Right lobe of liver (tissue), 6 donors: ENCODE measurements around the gene OSCP1. TPM values are rescaled to one million over a fixed set of nuclear protein-coding genes. Genes with fewer than 3 reads are reported as not detected.

ENCODE experiments used
- ATAC-seq, 4 donors: fragments of 200-7000 bp; cut with Tn5 transposase; one replicate each; pipeline ENCODE4 v1.9.1; 2020; ENCODE audit warnings: mild to moderate bottlenecking in 4 of 4, moderate library complexity in 4 of 4
- DNase-seq, 3 donors: peaks; one replicate each; pipeline ENCODE4 v3.0.0-alpha.2; 2020
- H3K27ac ChIP-seq, 3 donors: fragments of 200-600 bp; one replicate each; pipeline ENCODE4 v1.8.0; 2022
- H3K27me3 ChIP-seq, 2 donors: fragments of 200-600 bp; one replicate each; pipeline ENCODE4 v1.8.0; 2022
- H3K36me3 ChIP-seq, 4 donors: fragments of 200-600 bp; sonication (generic) in 1 of 4; one replicate each; pipeline versions ENCODE4 v1.5.1 to v1.8.0; 2017 to 2022; ENCODE audit warnings: control low read depth in 1 of 4
- H3K4me1 ChIP-seq, 4 donors: fragments of 200-600 bp; sonication (generic) in 1 of 4; one replicate each; pipeline versions ENCODE4 v1.5.1 to v1.8.0; 2017 to 2022; ENCODE audit warnings: control low read depth in 1 of 4
- H3K4me3 ChIP-seq, 3 donors: fragments of 200-600 bp; one replicate each; pipeline ENCODE4 v1.8.0; 2022
- H3K9me3 ChIP-seq, 4 donors: fragments of 200-600 bp; sonication (generic) in 1 of 4; one replicate each; pipeline versions ENCODE4 v1.5.1 to v1.8.0; 2017 to 2022; ENCODE audit warnings: control low read depth in 1 of 4
- POLR2A ChIP-seq: fragments of 450-650 bp; IDR thresholded peaks from one replicate; pipeline ENCODE4 v1.6.1; 2017; ENCODE audit warnings: antibody characterized with exemption, mild to moderate bottlenecking
- WGBS: methylation state at CpG from one replicate; pipeline ENCODE4 v1.1.6; 2018; ENCODE audit warnings: low coverage, low lambda C conversion rate; ENCODE audit not compliant: insufficient coverage; ENCODE audit errors: missing lambda C conversion rate; 5-methylcytosine and 5-hydroxymethylcytosine counted together
- intact Hi-C, 2 donors: fragments of 100-400 bp; cut with DNase I; formaldehyde crosslinking; loops; one replicate each; pipeline versions ENCODE4 v1.11.2 to v1.14.1; 2022
- total RNA-seq, 6 experiments: library from RNA; depleted of rRNA in 2 of 6; stranded (reverse); fragments of >200 nt in 2 of 6; fragmentation: NEBNext Ultra II Directional in 3 of 6; extraction: Animal tissue kit (Norgen Biotek cat#: 25700) in 3 of 6; gene quantifications; one replicate each; pipeline versions ENCODE4 v1.1.0 to v1.2.4, GENCODE V29; 2016 to 2023
- TF ChIP-seq, protein P1 (sequence below), 4 donors: fragments of 200-600 bp in 3 of 4; fragments of 450-650 bp in 1 of 4; IDR thresholded peaks; one replicate each; pipeline versions ENCODE4 v1.5.1 to v1.8.0; 2016 to 2022; ENCODE audit warnings: antibody characterized with exemption in 4 of 4, mild to moderate bottlenecking in 2 of 4
- donor health status: DM: no; HTN: yes; CAD: no.
- donor health status: DM: no; HTN: no; CAD: no.
- donor health status: DM: no; HTN: no; CAD: no.
- donor health status: DM: no; HTN: yes; CAD: no.
- donor health status: DM: no; HTN: yes; CAD: no.

OSCP1 gene
- total RNA-seq, 6 experiments from 2014 or later: 0.40 to 4.9 (median 1.7) TPM

DNA sequence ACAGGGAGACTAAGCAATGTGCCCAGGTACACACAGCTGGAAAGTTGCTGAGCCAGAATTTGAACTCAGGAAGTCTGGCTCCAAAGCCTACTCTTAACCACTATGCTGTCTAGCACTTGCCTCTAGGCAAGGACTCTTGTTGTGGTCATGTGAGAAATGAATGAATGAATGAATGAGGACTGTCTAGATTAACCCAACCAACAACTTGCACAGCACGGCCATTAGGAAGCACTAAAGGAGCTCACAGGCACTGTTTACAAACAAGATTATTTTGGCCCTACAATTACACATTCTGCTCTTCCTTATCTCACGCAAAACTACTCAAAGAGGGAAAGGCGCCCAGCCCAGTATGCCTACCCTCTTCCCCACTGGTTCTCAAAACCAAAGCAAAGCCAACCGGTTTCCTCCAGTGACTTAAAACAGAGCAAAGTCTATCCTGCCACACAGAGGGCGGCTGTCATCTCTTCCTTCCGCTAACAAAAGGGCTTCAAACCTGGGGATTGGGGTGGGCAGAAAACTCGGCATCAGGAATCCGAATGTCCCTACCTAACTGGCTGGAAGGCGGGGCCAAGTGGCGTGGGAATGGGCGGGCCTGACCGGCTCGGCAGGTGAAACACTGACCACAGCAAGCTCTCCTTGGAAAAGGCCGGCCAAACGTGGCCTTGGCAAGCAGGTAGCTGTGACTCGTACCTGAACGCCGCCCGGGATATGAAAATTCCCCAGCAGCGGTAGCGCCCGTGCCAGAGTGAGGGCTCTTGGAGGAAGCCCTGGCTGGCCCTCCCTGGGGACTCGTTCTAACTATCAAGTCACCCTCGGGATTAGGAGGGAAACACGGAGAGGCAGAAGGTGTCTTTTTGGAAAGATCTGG is 65.5 kb downstream of the OSCP1 start:
- peak; percentile 73 for TF ChIP-seq POLR2A
- TF ChIP-seq, protein P1, sequence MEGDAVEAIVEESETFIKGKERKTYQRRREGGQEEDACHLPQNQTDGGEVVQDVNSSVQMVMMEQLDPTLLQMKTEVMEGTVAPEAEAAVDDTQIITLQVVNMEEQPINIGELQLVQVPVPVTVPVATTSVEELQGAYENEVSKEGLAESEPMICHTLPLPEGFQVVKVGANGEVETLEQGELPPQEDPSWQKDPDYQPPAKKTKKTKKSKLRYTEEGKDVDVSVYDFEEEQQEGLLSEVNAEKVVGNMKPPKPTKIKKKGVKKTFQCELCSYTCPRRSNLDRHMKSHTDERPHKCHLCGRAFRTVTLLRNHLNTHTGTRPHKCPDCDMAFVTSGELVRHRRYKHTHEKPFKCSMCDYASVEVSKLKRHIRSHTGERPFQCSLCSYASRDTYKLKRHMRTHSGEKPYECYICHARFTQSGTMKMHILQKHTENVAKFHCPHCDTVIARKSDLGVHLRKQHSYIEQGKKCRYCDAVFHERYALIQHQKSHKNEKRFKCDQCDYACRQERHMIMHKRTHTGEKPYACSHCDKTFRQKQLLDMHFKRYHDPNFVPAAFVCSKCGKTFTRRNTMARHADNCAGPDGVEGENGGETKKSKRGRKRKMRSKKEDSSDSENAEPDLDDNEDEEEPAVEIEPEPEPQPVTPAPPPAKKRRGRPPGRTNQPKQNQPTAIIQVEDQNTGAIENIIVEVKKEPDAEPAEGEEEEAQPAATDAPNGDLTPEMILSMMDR (IDR thresholded peaks at IDR 0.05): no peak

DNA sequence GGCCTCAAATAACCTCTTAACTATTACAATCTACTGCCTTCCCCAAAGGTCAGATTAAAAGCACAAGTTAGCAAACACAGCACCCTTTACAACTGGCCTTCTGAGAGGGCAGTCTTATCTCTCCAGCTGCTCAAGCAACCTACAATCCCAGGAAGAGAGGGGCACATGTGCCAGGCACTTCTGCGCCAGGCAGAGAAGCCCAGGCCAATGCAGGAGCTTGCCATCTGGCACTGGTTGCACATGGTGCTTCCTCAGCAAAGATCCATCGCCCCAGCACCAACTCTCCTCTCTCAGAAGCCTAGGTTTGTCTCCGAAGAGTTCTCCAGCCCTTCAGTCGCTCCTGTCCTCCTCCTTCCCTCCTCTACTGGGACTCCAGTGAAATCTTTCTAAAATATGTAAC is 67.0 kb downstream of the OSCP1 start:
- WGBS: 90% methylated on average over 2 of the region's 4 CpGs

More for the DNA sequence above, 65.5 kb downstream of the OSCP1 start:
- H3K4me1 ChIP-seq: peaks cover 0 to 68% (median 26%) of the 10 kb centered on the region in 4 donors
- peak overlapping the region; percentile 90 to 97 (median 97) for H3K27ac ChIP-seq
- intact Hi-C loops: no loop called here
- H3K4me3 ChIP-seq: peak overlapping the region; percentile 96 to 99 (median 99)
- H3K27me3 ChIP-seq: no peaks in the 10 kb centered on the region
- H3K9me3 ChIP-seq: no peaks in the 10 kb centered on the region
- peak; percentile 23 to 38 (median 32) for ATAC-seq
- H3K36me3 ChIP-seq: no peaks in the 10 kb centered on the region
- peak; percentile 87 to 94 (median 92) for DNase-seq
- WGBS: 0% methylated on average over 22 of the region's 25 CpGs

DNA sequence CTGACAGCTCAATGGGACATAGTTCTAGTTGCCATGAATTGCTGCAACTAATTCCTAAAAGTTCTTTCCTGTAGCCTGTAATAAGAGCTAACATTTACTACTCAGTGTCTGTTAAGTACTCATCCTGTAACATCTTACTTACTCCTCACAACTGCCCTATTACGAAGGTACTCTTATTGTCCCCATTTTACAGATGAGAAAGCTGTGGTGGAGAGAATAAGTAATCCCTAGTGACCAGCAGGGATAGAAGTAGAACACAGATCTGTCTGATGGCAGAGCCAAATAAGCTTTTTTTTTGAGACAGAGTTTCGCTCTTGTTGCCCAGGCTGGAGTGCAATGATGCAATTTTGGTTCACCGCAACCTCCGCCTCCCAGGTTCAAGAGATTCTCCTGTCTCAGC is 67.6 kb downstream of the OSCP1 start:
- TF ChIP-seq, protein P1 (IDR thresholded peaks at IDR 0.05): no peak
- no peak for TF ChIP-seq POLR2A
- no peak overlapping the region for H3K4me3 ChIP-seq
- DNase-seq: no peak
- H3K9me3 ChIP-seq: no peaks in the 10 kb centered on the region
- H3K4me1 ChIP-seq: peaks cover 0 to 84% (median 28%) of the 10 kb centered on the region in 4 donors
- no peaks in the 10 kb centered on the region for H3K27me3 ChIP-seq
- ATAC-seq: no peak
- WGBS: 95% methylated on average over 3 of the region's 4 CpGs
- H3K36me3 ChIP-seq: no peaks in the 10 kb centered on the region
- intact Hi-C loops: no loop called here
- H3K27ac ChIP-seq: peak overlapping the region in 1 of 3 donors; percentile 97

More for the DNA sequence above, 67.0 kb downstream of the OSCP1 start:
- peaks cover 0 to 83% (median 30%) of the 10 kb centered on the region in 4 donors for H3K4me1 ChIP-seq
- H3K4me3 ChIP-seq: no peak overlapping the region
- ATAC-seq: no peak
- DNase-seq: no peak
- H3K36me3 ChIP-seq: no peaks in the 10 kb centered on the region
- intact Hi-C loops: no loop called here
- peak overlapping the region in 1 of 3 donors; percentile 97 for H3K27ac ChIP-seq
- no peak for TF ChIP-seq POLR2A
- TF ChIP-seq, protein P1 (IDR thresholded peaks at IDR 0.05): no peak
- no peaks in the 10 kb centered on the region for H3K9me3 ChIP-seq
- H3K27me3 ChIP-seq: no peaks in the 10 kb centered on the region

DNA sequence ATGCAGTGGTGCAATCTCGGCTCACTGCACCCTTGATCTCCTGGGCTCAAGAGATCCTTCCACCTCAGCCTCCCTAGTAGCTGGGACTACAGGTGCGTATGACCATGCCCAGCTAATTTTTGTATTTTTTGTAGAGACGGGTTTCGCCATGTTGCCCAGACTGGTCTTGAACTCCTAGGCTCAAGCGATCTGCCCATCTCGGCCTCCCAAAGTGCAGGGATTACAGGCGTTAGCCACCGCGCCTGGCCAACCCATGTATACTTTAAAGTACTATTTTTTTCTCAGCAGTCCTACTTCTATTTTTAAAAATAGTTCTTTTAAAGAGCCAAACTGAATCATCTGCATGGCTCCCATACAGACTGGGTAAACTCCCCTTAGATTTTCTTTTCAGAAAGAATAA is 68.0 kb downstream of the OSCP1 start:
- Histone ChIP-seq H3K27me3 (no peaks in the 10 kb centered on the region), H3K27ac (peak overlapping the region in 1 of 3 donors; percentile 97), H3K9me3 (no peaks in the 10 kb centered on the region), H3K4me1 (peaks cover 0 to 83% (median 28%) of the 10 kb centered on the region in 4 donors), H3K4me3 (no peak overlapping the region), H3K36me3 (no peaks in the 10 kb centered on the region)
- no peak for TF ChIP-seq POLR2A
- TF ChIP-seq, protein P1 (IDR thresholded peaks at IDR 0.05): no peak
- intact Hi-C loops: no loop called here
- no peak for DNase-seq
- no peak for ATAC-seq
- WGBS: 87% methylated on average over 9 of the region's 9 CpGs
